ENCODE results near the gene TELO2.

GRCh38 chr16:1524366-1524765 lies 31.2 kb downstream of the TELO2 start:
- TF ChIP-seq CTCF (IDR thresholded peaks at IDR 0.05; ENCODE audit: low read depth, low read length, poor library complexity, severe bottlenecking) (no peak), EZH2phosphoT487 (IDR thresholded peaks at IDR 0.05; ENCODE audit: borderline replicate concordance, low read length) (no peak)
